GM12878 (cell line): Measurements from ENCODE around the gene LRBA.

Experiments used
- ASH2L ChIP-seq: fragments of 300-600, 200-600 bp; sonication (generic); IDR thresholded peaks from 2 replicates; pipeline ENCODE4 v1.6.1; 2017; ENCODE audit warnings: low read depth, mild to moderate bottlenecking, borderline replicate concordance
- BHLHE40 ChIP-seq, 2 experiments: fragments of 450-650 bp in 1 of 2; IDR thresholded peaks; 2 replicates each; pipeline ENCODE4 v1.6.1; 2011 to 2017; ENCODE audit warnings: low read depth in 2 of 2, borderline replicate concordance in 1 of 2, improper control_type of control experiment in 1 of 2, low read length in 1 of 2, mild to moderate bottlenecking in 1 of 2
- CHD2 ChIP-seq: IDR thresholded peaks from 2 replicates; pipeline ENCODE4 v1.6.1; 2011; ENCODE audit warnings: low read depth, low read length, improper control_type of control experiment, borderline replicate concordance
- CHD4 ChIP-seq: fragments of 200-600 bp; sonication (generic); IDR thresholded peaks from 2 replicates; pipeline ENCODE4 v1.6.1; 2016; ENCODE audit warnings: mild to moderate bottlenecking
- EZH2 ChIP-seq: IDR thresholded peaks from 2 replicates; pipeline ENCODE4 v1.6.1; 2012; ENCODE audit warnings: low read depth, mild to moderate bottlenecking, control low read depth, inconsistent platforms, low read length, borderline replicate concordance; ENCODE audit not compliant: control insufficient read depth
- MAX ChIP-seq: IDR thresholded peaks from 2 replicates; pipeline ENCODE4 v1.6.1; 2012; ENCODE audit warnings: low read depth, low read length, improper control_type of control experiment
- MEF2A ChIP-seq: IDR thresholded peaks from 2 replicates; pipeline ENCODE4 v1.6.1; 2011; ENCODE audit warnings: low read depth, mild to moderate bottlenecking, low read length, moderate library complexity; ENCODE audit not compliant: insufficient read depth
- NFXL1 ChIP-seq: fragments of 450-650 bp; IDR thresholded peaks from 2 replicates; pipeline ENCODE4 v1.6.1; 2017; ENCODE audit warnings: antibody characterized with exemption, mild to moderate bottlenecking, borderline replicate concordance
- POLR2AphosphoS5 ChIP-seq: IDR thresholded peaks from 2 replicates; pipeline ENCODE4 v1.6.1; 2011; ENCODE audit warnings: mild to moderate bottlenecking, low read length, inconsistent platforms
- TF ChIP-seq, protein P1 (sequence below): fragments of 450-650 bp; IDR thresholded peaks from 2 replicates; pipeline ENCODE4 v1.6.1; 2018; ENCODE audit warnings: borderline replicate concordance, mild to moderate bottlenecking; ENCODE audit not compliant: partially characterized antibody

GRCh38 chr4:150570862-150571261 is 444.2 kb downstream of the LRBA start:
- no peak for TF ChIP-seq MAX
- TF ChIP-seq, protein P1, sequence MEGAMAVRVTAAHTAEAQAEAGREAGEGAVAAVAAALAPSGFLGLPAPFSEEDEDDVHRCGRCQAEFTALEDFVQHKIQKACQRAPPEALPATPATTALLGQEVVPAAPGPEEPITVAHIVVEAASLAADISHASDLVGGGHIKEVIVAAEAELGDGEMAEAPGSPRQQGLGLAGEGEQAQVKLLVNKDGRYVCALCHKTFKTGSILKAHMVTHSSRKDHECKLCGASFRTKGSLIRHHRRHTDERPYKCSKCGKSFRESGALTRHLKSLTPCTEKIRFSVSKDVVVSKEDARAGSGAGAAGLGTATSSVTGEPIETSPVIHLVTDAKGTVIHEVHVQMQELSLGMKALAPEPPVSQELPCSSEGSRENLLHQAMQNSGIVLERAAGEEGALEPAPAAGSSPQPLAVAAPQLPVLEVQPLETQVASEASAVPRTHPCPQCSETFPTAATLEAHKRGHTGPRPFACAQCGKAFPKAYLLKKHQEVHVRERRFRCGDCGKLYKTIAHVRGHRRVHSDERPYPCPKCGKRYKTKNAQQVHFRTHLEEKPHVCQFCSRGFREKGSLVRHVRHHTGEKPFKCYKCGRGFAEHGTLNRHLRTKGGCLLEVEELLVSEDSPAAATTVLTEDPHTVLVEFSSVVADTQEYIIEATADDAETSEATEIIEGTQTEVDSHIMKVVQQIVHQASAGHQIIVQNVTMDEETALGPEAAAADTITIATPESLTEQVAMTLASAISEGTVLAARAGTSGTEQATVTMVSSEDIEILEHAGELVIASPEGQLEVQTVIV = no peak
- TF ChIP-seq CHD4 = no peak
- no peak for TF ChIP-seq NFXL1
- no peak for TF ChIP-seq BHLHE40 (IDR thresholded peaks at IDR 0.05; ENCODE audit: borderline replicate concordance in 1 of 2, low read depth in 2 of 2, low read length in 1 of 2)
- no peak for TF ChIP-seq MEF2A
- no peak for TF ChIP-seq ASH2L
- TF ChIP-seq EZH2 = no peak
- no peak for TF ChIP-seq POLR2AphosphoS5
- no peak for TF ChIP-seq CHD2
